ENCODE results near the gene NUAK1.

DNA sequence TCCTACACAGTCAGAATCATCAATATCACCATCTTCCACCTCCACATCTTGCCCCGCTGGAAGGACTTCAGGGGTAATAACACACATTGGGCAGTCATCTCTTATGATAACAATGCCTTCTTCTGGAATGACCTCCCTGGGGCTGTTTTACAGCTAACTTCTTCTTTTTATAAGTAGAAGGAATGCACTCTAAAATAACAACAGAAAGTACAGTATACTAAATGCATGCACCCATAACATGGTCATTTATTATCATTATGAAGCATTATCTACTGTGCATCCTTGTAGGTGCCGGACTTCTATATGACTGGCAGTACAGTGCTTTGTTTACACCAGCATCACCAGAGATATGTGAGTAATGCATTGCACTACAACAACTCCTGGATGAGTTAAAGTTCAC lies 19.0 kb upstream of the NUAK1 start:
- no peak for TF ChIP-seq CTCF (IDR thresholded peaks at IDR 0.05)
- TF ChIP-seq POLR2A (IDR thresholded peaks at IDR 0.05): no peak

Data from esophagus squamous epithelium (tissue), 4 donors.